Progenitor cell of endocrine pancreas (in vitro differentiated cells): ENCODE results near the gene MTERF4. TPM values are rescaled to one million over a fixed set of nuclear protein-coding genes. Genes with fewer than 3 reads are reported as not detected.
"Not testable (repeated sequence)": the region's sequence is repeated elsewhere in the genome, so short reads cannot be mapped to it uniquely, and the experiment has no call there.

Experiments used
- DNase-seq: peaks from one replicate; pipeline ENCODE4 v3.0.0; 2021; ENCODE audit warnings: low spot score; ENCODE audit not compliant: unreplicated experiment
- H3K27ac Mint-ChIP-seq: 2 replicates; pipeline ENCODE4 v1.8.0; 2021; ENCODE audit warnings: mild to moderate bottlenecking, moderate library complexity, mixed read lengths
- H3K27me3 Mint-ChIP-seq: 2 replicates; pipeline ENCODE4 v1.8.0; 2021; ENCODE audit warnings: mixed read lengths
- H3K36me3 Mint-ChIP-seq: 2 replicates; pipeline ENCODE4 v1.8.0; 2022; ENCODE audit warnings: mixed read lengths; ENCODE audit not compliant: insufficient read depth
- H3K4me1 Mint-ChIP-seq: 2 replicates; pipeline ENCODE4 v1.8.0; 2021; ENCODE audit warnings: low read depth, mixed read lengths
- H3K4me3 Mint-ChIP-seq: 2 replicates; pipeline ENCODE4 v1.8.0; 2021; ENCODE audit warnings: low read depth, mild to moderate bottlenecking, moderate library complexity, mixed read lengths
- H3K9me3 Mint-ChIP-seq: 2 replicates; pipeline ENCODE4 v1.8.0; 2021; ENCODE audit warnings: low read depth, mixed read lengths
- CTCF ChIP-seq: fragments of 200-600 bp; sonication (generic); IDR thresholded peaks from one replicate; pipeline ENCODE4 v1.5.0; 2021; ENCODE audit warnings: antibody characterized with exemption, mild to moderate bottlenecking; ENCODE audit not compliant: unreplicated experiment
- total RNA-seq: library from RNA; stranded (reverse); gene quantifications from 2 replicates; pipeline ENCODE4 v1.2.1, GENCODE V29; 2021

MTERF4 gene
- total RNA-seq, 1 donor from 2014 or later = 63.0 TPM

GRCh38 chr2:241107031-241107783, 5.1 kb upstream of the MTERF4 start:
- H3K9me3 Mint-ChIP-seq = no peaks in the 10 kb centered on the region
- no peak for TF ChIP-seq CTCF
- H3K36me3 Mint-ChIP-seq = peaks cover 3% of the 10 kb centered on the region

DNA sequence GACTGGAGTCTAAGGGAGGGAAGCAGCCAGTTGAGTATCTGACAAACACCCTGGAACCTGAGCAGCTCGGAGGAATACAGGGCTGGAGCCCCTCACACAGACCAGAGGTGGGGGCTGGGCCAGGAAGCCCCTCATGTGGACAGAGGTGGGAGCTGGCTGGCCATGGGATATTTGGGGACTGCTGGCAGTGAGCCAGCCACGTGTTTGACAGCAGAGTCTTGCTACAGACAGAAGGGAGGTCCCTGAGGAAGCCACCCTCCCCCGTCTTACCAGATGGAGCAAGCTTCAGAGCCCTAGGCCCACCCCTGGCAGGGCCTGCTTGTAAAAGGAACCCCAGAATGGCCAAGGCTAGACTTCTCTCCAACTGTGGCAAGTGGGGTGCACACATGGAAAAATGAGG, 3.6 kb upstream of the MTERF4 start:
- H3K4me1 Mint-ChIP-seq = peaks cover 7% of the 10 kb centered on the region
- no peak overlapping the region for H3K27ac Mint-ChIP-seq
- DNase-seq = no peak
- H3K9me3 Mint-ChIP-seq = no peaks in the 10 kb centered on the region
- no peaks in the 10 kb centered on the region for H3K27me3 Mint-ChIP-seq
- TF ChIP-seq CTCF = no peak
- no peaks in the 10 kb centered on the region for H3K36me3 Mint-ChIP-seq
- no peak overlapping the region for H3K4me3 Mint-ChIP-seq

More at GRCh38 chr2:241107031-241107783, 5.1 kb upstream of the MTERF4 start:
- no peak for DNase-seq
- Mint-ChIP-seq H3K27me3 (no peaks in the 10 kb centered on the region), H3K4me3 (no peak overlapping the region), H3K4me1 (peaks cover 4% of the 10 kb centered on the region), H3K27ac (no peak overlapping the region)

GRCh38 chr2:241104611-241105010, 2.5 kb upstream of the MTERF4 start:
- H3K9me3 Mint-ChIP-seq, H3K27me3 Mint-ChIP-seq, H3K4me3 Mint-ChIP-seq: not testable (repeated sequence)

GRCh38 chr2:241103176-241103595, 1.1 kb upstream of the MTERF4 start:
- Mint-ChIP-seq H3K27ac (peak overlapping the region; percentile 99), H3K4me1 (peaks cover 7% of the 10 kb centered on the region), H3K36me3 (peaks cover 7% of the 10 kb centered on the region), H3K27me3 (no peaks in the 10 kb centered on the region), H3K9me3 (no peaks in the 10 kb centered on the region), H3K4me3 (peak overlapping the region; percentile 87)
- TF ChIP-seq CTCF = no peak
- DNase-seq = no peak

More at GRCh38 chr2:241104611-241105010, 2.5 kb upstream of the MTERF4 start:
- H3K4me1 Mint-ChIP-seq, DNase-seq, H3K27ac Mint-ChIP-seq, H3K36me3 Mint-ChIP-seq: not testable (repeated sequence)

GRCh38 chr2:241099246-241099645, 2.8 kb downstream of the MTERF4 start:
- TF ChIP-seq CTCF = no peak
- Mint-ChIP-seq H3K4me3 (no peak overlapping the region), H3K27ac (no peak overlapping the region), H3K27me3 (no peaks in the 10 kb centered on the region), H3K9me3 (no peaks in the 10 kb centered on the region), H3K4me1 (peaks cover 7% of the 10 kb centered on the region), H3K36me3 (peaks cover 15% of the 10 kb centered on the region)
- no peak for DNase-seq

GRCh38 chr2:241096979-241097378, 5.1 kb downstream of the MTERF4 start:
- H3K27me3 Mint-ChIP-seq = no peaks in the 10 kb centered on the region

More at GRCh38 chr2:241096979-241097378, 5.1 kb downstream of the MTERF4 start:
- no peak for DNase-seq
- H3K4me1 Mint-ChIP-seq = peaks cover 10% of the 10 kb centered on the region
- peaks cover 16% of the 10 kb centered on the region for H3K36me3 Mint-ChIP-seq
- H3K27ac Mint-ChIP-seq = no peak overlapping the region
- H3K4me3 Mint-ChIP-seq = no peak overlapping the region
- TF ChIP-seq CTCF = no peak
- H3K9me3 Mint-ChIP-seq = no peaks in the 10 kb centered on the region
